Umbilical cord (tissue), 2 donors: ENCODE results near the gene PPP6R2. TPM values are rescaled to one million over a fixed set of nuclear protein-coding genes. Genes with fewer than 3 reads are reported as not detected.
"Not testable (repeated sequence)": the region's sequence is repeated elsewhere in the genome, so short reads cannot be mapped to it uniquely, and the experiment has no call there.

Experiments used
- DNase-seq: peaks from one replicate; pipeline ENCODE4 v3.0.0-alpha.2; 2015; ENCODE audit warnings: low spot score
- total RNA-seq: library from RNA; depleted of rRNA; stranded (reverse); fragments of >200 nt; gene quantifications from one replicate; pipeline ENCODE4 v1.2.3, GENCODE V29; 2014; ENCODE audit warnings: low replicate concordance; ENCODE audit not compliant: insufficient read depth

The PPP6R2 gene
- total RNA-seq, 1 donor from 2014 or later: 43.8 TPM

- no peak for DNase-seq
Observed at GRCh38 chr22:50425179-50425916, 82.2 kb downstream of the PPP6R2 start.

DNA sequence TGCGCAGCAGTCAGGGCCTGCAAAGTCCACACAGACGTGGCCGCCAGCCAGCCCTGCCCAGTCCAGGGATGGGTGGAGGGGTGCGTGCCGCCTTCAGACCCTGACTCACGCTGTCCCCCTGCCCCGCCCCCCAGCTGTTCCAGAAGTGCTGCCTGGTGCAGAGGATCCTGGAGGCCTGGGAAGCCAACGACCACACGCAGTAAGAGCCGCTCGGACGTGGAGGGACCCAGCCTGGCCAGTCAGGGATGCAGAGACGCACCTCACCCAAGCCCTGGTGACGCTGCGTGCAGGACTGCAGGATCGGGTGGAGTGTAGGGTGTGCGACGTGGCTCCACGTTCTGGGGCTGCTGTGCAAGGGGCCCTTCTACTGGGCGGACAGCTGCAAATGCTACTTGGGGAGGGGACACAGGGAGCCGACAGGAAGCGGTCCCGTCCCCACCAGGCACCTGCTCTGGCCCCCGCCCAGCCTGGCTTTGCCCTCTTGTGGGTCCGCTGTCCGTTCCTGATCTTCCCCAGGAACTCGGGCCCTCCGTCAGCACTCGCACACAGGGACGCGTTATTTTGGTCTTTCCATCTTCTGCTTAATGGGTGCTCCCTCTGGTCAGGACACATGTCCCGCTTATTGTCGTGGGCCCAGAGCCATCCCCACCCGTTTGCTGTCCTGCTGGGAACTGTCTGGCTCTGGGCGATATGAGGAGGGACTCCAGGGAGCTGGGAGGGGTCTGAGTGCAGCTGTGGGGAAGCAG lies 89.2 kb downstream of the PPP6R2 start:
- no peak for DNase-seq

GRCh38 chr22:50432877-50433510 lies 89.9 kb downstream of the PPP6R2 start:
- not testable (repeated sequence) for DNase-seq

- DNase-seq: no peak
Observed at GRCh38 chr22:50434849-50435248, 91.7 kb downstream of the PPP6R2 start.

GRCh38 chr22:50435291-50436014 lies 92.3 kb downstream of the PPP6R2 start:
- DNase-seq: peak; percentile 24

GRCh38 chr22:50436015-50436830 lies 93.1 kb downstream of the PPP6R2 start:
- DNase-seq: no peak

DNA sequence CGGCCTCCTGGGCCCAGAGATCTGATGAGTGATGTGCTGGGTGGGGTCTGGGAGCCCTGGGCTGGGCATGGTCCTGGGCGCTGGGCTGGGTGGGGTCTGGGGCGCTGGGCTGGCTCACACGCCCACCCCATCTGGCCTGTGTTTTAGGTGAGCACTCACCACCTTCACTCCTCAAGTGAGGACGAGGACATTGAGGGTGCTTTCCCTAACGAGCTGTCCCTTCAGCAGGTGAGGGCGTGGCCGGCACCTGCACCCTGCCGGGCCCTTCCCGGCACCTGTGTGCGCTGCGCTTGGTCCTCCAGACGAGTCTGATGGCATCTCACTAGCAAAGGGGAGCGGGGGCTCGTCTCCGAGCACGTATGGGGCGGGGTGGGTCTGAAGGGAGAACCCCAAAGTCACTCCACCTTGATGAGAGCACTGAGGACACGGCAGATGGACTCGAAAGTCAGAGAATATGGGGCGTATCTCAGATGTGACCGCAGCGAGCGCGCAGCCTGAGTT lies 93.8 kb downstream of the PPP6R2 start:
- DNase-seq: no peak

- no peak for DNase-seq
Observed at GRCh38 chr22:50437511-50438304, 94.6 kb downstream of the PPP6R2 start.

DNA sequence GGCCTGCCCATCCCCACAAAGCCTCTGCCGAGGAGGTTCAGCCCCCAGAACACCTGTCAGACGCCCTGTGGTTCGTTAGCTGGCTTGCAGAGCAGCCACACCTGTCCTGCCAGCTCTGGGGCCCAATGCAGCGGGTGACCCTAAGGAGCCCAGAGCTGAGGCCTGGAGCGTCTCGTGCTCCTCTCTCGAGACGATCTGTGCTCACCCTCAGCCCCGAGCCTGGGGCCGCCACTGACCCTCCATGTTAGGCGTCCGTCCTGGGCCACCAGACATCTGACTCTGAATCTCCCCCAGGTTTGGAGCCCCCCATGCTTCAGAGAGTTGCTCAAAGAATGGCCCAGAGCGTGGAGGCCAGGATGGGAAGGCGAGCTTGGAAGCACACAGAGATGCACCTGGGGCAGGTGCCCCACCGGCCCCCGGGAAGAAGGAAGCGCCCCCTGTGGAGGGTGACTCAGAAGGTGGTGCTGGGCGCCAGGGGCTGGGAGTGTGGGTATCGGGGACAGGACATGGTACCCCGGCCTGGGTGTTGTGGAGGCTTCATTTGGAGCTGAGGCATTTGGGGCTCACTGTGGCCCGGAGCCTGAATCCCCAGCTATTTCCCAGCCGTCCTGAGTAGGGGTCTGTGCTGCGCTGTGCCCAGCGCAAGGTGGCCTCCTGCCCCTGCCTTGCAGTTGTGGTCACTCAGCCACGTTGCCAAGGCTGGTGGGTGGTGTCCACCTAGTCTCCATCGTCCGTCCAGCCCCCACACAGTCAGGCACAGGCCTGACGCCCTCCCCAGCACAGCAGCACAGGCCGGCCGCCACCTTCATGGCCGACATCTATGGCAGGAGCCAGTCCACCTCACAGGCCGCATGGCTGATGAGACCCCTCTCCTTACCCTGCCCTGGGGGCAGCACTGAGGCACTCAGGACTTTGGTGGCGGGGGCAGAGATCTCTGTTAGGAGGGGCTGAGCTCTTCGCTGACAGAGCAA lies 95.5 kb downstream of the PPP6R2 start:
- DNase-seq: no peak

DNA sequence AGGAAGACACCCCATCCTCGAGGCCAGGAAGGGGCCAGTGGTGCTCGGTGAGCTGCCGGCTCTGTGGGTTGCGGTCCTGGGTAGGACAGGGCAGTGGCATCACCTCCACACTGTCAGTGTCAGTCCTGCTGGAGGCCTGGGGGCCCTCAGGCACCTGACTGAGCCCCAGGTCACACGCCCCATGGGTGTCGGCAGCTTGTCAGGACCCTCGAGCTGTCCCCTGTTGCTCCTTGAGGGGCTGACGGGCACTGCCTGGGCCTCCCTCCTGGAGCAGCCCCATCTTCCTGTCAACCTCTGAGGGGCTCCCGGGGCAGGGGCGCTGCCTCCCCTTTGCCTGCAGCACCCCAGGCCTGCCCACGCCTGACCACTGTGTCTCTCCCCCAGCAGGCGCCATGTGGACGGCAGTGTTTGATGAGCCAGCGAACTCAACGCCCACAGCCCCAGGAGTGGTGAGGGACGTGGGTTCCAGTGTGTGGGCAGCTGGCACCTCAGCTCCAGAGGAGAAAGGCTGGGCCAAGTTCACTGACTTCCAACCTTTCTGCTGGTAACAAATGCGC lies 96.3 kb downstream of the PPP6R2 start:
- no peak for DNase-seq

DNA sequence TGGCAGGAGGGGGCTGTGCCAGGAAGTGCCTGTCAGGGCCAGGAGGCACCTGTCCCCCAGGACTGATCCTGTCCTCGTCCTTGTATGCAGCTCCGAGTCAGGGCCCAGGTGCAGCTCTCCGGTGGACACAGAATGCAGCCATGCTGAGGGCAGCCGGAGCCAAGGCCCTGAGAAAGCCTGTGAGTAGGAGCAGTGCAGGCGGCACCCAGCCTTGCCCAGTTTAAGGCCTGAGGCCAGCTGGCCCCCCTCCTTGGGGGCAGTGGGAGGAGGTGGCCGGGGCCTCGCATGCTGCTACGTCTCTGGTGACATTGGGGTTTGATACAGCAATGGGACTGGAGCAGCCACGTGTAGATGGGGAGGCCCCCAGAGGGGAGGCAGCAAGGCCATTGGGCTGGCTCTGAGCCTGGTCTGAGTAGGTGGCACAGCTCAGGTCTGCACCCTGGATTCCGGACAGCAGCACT lies 96.8 kb downstream of the PPP6R2 start:
- DNase-seq: no peak

DNA sequence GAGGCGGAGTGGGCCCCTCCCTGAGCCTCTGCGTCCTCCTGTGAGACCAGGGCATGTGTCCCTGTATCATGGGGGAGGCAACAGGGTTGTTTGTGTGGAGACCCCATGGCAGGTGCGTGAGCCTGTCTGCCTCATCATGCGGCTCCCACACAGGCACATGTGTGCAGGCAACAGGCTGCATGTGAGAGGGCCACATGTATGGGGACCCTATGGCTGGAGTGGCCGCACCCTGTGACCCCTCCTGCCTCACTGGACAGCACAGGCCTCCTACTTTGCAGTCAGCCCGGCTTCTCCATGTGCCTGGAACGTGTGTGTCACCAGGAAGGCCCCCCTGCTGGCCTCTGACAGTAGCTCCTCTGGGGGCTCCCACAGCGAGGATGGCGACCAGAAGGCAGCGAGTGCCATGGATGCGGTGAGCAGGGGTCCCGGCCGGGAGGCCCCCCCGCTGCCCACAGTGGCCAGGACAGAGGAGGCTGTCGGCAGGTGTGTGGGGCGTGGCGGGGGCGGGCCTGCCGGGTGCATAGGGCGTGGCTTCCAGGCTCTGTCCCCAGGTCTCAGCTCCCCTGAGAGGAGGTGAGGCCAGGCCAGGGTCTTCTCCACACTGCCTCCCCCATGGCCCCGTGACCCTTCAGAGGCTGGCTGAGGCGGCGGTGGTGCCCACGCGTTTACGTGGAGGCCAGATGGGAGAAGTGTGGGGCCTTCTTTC lies 97.6 kb downstream of the PPP6R2 start:
- no peak for DNase-seq

DNA sequence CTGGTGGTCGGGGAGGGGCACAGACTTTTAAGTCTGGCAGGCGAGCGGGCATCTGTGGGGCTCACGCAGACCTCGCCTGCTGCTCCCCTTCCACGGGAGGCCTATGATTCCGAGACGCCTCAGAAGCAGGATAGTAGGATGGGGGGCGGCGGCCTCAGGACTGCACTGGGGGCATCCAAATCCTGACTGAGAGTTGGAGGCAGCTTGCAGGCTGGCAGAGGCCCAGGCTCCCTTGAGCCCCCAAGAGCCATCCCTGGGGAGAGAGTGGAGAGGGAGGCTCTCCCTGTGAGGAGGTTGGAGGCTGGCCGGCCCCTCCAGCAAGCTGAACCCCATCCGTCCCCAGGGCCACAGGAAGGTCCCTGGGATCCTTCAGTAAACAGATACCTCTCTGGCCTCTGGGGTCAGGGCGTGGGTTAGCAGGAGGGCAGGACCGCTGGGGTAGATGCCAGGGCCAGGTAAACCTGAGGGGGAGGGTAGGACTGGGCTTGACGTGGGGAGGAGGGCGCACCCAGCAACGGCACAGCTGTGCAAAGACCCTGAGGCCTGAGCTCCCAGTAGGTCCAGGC lies 98.4 kb downstream of the PPP6R2 start:
- DNase-seq: no peak

GRCh38 chr22:50443197-50443596 lies 100.1 kb downstream of the PPP6R2 start:
- no peak for DNase-seq

DNA sequence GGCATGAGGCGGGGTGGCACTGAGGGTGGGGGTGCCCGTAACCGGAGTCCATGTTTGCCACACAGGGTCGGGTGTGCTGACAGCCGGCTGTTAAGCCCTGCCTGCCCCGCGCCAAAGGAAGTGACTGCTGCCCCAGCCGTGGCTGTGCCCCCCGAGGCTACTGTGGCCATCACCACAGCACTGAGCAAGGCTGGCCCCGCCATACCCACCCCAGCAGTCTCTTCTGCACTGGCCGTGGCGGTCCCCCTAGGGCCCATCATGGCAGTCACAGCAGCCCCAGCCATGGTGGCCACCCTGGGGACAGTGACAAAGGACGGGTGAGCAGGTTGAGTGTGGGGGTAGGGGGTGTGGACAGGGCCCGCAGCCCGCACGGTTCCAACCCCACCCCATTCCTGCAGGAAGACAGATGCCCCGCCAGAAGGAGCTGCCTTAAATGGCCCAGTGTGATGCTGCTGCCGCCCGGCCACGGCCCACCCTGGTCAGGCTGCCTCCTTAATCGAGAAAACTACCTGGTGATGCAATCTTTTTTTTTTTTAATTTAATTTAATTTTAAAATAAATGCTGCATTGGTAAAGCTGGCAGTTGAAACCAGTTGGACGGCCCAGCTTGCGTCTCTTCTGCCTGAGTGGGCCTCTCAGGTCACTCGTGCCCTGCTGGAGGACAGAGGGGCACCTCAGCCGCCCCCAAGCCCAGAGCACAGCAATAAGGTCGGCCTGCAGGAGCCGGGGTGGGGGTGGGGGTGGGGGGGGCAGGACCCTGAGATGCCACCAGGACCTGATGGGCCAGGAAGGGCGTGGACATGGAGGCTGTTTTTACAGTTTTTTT lies 100.9 kb downstream of the PPP6R2 start:
- DNase-seq: no peak

GRCh38 chr22:50444663-50445062 lies 101.5 kb downstream of the PPP6R2 start:
- peak; percentile 36 for DNase-seq
